Ectodermal cell (in vitro differentiated cells): Measurements from ENCODE around the gene RAB6C.
"Not testable (repeated sequence)": the region's sequence is repeated elsewhere in the genome, so short reads cannot be mapped to it uniquely, and the experiment has no call there.

Experiments used
- H3K27ac ChIP-seq: 2 replicates; pipeline ENCODE4 v1.7.0; 2013; ENCODE audit warnings: mild to moderate bottlenecking, low read depth, low read length; ENCODE audit not compliant: insufficient read depth, poor library complexity, severe bottlenecking
- H3K27me3 ChIP-seq: 2 replicates; pipeline ENCODE4 v1.7.0; 2013; ENCODE audit warnings: mild to moderate bottlenecking, low read length; ENCODE audit not compliant: insufficient read depth, control insufficient read depth, poor library complexity, severe bottlenecking
- H3K36me3 ChIP-seq: one replicate; pipeline ENCODE4 v1.7.0; 2013; ENCODE audit warnings: low read length; ENCODE audit not compliant: control insufficient read depth, insufficient read depth
- H3K4me1 ChIP-seq: one replicate; pipeline ENCODE4 v1.7.0; 2013; ENCODE audit warnings: low read length; ENCODE audit not compliant: control insufficient read depth, insufficient read depth
- H3K4me3 ChIP-seq: 2 replicates; pipeline ENCODE4 v1.7.0; 2013; ENCODE audit warnings: low read depth, low read length, control low read depth; ENCODE audit not compliant: insufficient read depth
- H3K9me3 ChIP-seq: 2 replicates; pipeline ENCODE4 v1.7.0; 2013; ENCODE audit warnings: mild to moderate bottlenecking, low read length, moderate library complexity; ENCODE audit not compliant: control insufficient read depth
- WGBS, 2 experiments: methylation state at CpG; one replicate each; pipeline ENCODE4 v1.1.7; 2013; ENCODE audit warnings: missing lambda C conversion rate in 2 of 2; 5-methylcytosine and 5-hydroxymethylcytosine counted together

The RAB6C gene

DNA sequence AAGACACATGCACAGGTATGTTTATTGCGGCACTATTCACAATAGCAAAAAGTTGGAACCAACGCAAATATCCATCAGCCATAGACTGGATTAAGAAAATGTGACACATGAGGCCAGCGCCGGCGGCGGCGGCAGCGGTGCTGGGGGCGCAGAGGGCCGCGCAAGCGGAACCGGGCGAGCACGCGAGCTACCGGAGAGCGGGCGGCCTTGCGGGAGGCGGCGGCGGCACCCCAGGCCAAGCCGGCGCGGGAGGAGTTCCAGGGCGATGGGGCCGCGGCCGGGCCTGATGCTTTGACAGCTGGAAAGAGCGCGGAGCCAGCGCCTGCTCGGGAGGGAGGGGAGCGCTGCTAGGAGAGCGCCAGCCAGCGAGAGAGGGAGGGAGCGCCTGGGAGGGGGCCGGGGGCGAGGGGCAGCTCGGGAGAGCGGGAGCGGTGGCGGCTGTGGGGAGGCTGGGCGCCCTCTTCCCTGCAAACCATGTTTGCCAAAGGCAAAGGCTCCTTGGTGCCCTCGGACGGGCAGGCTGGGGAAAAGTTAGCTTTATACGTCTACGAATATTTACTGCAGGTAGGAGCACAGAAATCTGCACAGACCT lies 13.0 kb downstream of the RAB6C start:
- not testable (repeated sequence) for H3K27ac ChIP-seq, H3K4me1 ChIP-seq, H3K9me3 ChIP-seq, H3K36me3 ChIP-seq
- WGBS, 2 experiments, result 3% methylated on average over 29 to 41 of the region's 49 CpGs
- H3K27me3 ChIP-seq, result peaks cover 37% of the 10 kb centered on the region
- H3K4me3 ChIP-seq, result peak overlapping the region; percentile 13

DNA sequence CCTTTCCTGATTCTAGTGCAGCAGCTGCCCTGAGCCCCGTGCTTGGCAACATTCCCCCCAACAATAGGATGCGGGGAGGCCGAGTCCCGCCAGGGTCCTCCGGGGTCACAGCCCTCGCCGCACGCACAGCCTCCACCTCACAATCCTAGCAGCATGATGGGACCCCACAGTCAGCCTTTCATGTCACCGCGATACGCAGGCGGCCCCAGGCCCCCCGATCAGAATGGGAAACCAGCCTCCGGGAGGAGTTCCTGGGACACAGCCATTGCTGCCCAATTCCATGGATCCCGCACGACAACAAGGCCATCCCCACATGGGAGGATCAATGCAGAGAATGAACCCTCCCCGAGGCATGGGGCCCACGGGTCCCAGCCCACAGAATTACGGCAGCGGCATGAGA lies 13.7 kb downstream of the RAB6C start:
- peaks cover 37% of the 10 kb centered on the region for H3K27me3 ChIP-seq
- not testable (repeated sequence) for H3K27ac ChIP-seq, H3K36me3 ChIP-seq, H3K9me3 ChIP-seq, H3K4me3 ChIP-seq, H3K4me1 ChIP-seq
- 71 to 74% methylated on average over 20 of the region's 20 CpGs for WGBS, 2 experiments

DNA sequence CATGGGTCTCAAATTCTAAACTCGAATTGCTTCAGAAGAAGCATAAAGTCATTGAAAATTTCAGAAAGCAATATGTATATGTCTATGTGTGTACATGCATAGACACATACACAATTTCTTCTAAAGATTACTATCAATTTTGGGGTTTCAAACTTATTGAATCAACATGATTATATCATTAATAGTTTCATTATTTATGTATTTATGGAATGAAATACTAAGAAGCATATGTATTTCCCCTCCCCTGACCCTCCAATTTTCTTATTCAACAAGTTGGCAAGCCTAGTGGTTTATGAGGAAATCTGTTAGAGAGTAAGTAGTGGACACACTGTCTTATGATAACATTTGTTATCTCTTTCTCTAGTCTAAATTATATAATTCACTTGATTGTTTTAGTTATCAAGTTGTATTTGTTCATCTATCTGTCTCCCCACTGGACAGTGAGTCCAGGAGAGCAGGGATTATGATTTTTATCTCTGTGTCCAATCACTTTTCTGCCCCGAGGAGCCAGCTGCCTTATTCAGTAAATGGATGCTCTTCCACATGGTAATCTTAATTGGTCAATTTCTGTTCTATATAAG lies 17.3 kb downstream of the RAB6C start:
- not testable (repeated sequence) for H3K4me3 ChIP-seq, H3K9me3 ChIP-seq, H3K36me3 ChIP-seq, H3K27ac ChIP-seq, H3K4me1 ChIP-seq
- H3K27me3 ChIP-seq, result peaks cover 14% of the 10 kb centered on the region
- 88 to 90% methylated on average over 2 of the region's 2 CpGs for WGBS, 2 experiments

DNA sequence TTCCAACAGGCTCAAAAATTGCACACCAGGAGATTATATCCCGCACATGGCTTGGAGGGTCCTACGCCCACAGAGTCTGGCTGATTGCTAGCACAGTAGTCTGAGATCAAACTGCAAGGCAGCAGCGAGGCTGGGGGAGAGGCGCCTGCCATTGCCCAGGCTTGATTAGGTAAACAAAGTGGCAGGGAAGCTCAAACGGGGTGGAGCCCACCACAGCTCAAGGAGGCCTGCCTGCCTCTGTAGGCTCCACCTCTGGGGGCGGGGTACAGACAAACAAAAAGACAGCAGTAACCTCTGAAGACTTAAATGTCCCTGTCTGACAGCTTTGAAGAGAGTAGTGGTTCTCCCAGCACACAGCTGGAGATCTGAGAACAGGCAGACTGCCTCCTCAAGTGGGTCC lies 19.3 kb downstream of the RAB6C start:
- not testable (repeated sequence) for H3K27me3 ChIP-seq, H3K36me3 ChIP-seq, H3K4me1 ChIP-seq, H3K27ac ChIP-seq, H3K4me3 ChIP-seq, H3K9me3 ChIP-seq
- 81 to 89% methylated on average over 6 of the region's 6 CpGs for WGBS, 2 experiments

DNA sequence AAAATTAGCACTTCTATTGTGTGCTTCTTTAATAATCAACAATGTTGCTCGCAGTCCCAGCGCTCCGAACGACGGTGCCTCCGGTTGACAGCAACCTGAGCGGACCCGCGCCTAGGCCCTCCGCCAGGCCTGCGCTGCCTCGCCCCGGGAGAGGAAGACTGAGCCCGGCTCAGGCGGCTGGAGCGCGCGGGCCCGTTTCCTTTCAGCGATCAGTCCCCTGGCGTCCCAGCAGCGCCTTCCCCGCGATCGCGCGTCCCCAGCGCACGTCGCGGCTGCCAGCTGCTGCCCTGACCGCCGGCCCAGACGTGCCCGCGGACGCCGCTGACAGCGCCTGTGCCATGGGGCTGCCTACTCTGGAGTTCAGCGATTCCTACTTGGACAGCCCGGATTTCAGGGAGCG lies 26.4 kb downstream of the RAB6C start:
- H3K4me1 ChIP-seq, H3K36me3 ChIP-seq, H3K27ac ChIP-seq, H3K4me3 ChIP-seq, H3K9me3 ChIP-seq: not testable (repeated sequence)
- 5% methylated on average over 31 to 34 of the region's 42 CpGs for WGBS, 2 experiments
- H3K27me3 ChIP-seq, result peaks cover 40% of the 10 kb centered on the region

DNA sequence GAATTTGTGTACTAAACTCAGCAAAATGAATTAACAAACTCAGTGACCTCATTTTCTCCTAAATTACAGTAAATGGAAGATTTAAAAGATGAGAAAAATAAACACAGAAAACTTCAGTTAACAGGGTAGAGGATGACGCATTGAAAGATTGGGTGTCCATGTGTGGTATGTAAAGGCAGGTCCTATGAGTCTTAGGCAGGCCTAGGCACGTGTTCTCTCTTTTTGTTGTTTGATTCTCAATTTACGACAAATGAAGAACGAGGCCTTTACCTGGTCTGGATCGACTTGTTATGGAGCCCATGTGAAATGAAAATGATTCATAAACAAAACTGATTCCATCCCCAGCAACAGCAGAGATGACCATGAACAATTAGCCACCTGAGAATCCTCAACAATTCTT lies 37.2 kb downstream of the RAB6C start:
- not testable (repeated sequence) for H3K27me3 ChIP-seq, H3K4me1 ChIP-seq, H3K27ac ChIP-seq, H3K9me3 ChIP-seq, H3K4me3 ChIP-seq, H3K36me3 ChIP-seq
- WGBS, 2 experiments, result 85 to 94% methylated on average over 3 to 5 of the region's 5 CpGs

DNA sequence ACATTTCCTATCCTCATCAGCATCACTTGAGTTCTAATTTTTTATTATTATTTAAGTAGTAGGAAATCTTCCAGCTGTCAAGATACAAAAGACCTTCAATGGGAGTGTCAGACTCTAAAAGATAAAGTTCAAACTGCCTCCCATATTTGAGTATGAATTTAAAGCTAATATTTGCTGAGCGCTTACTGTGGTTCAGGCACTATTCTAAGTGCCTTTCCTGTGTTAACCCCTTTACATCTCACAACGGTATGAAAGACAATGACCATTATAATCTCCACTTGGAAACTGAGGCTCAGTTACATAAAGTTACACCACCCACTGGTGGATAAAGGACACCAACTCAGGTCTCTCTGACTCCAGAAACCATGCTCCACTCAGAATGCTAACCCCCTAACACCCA lies 39.9 kb downstream of the RAB6C start:
- no peaks in the 10 kb centered on the region for H3K4me1 ChIP-seq
- no peaks in the 10 kb centered on the region for H3K27me3 ChIP-seq
- H3K4me3 ChIP-seq, result no peak overlapping the region
- H3K9me3 ChIP-seq, result no peaks in the 10 kb centered on the region
- H3K36me3 ChIP-seq, result no peaks in the 10 kb centered on the region
- no peak overlapping the region for H3K27ac ChIP-seq
- 84 to 88% methylated on average over 2 of the region's 2 CpGs for WGBS, 2 experiments

DNA sequence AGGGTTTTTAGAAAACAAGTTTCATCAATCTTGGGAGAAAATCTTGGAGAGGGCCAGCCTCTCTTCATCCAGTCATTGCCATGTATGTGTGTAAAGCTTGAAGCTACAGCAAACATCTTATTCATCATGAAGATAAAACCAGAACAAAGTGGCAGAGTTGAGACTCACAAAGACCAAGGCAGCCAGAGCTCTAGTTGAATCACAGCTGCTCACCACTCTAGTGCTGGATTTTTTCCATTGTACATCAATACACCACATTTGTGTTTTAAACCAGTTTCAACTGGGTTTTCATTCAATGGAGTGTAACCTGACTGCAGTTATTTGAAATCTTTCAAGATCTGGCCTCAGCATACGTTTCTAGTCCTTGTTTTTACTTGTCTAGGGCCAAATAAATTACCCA lies 40.6 kb downstream of the RAB6C start:
- not testable (repeated sequence) for H3K4me3 ChIP-seq, H3K27ac ChIP-seq, H3K9me3 ChIP-seq, H3K27me3 ChIP-seq, H3K4me1 ChIP-seq, H3K36me3 ChIP-seq
- WGBS, 2 experiments, result 67 to 75% methylated on average over 1 of the region's 1 CpG

DNA sequence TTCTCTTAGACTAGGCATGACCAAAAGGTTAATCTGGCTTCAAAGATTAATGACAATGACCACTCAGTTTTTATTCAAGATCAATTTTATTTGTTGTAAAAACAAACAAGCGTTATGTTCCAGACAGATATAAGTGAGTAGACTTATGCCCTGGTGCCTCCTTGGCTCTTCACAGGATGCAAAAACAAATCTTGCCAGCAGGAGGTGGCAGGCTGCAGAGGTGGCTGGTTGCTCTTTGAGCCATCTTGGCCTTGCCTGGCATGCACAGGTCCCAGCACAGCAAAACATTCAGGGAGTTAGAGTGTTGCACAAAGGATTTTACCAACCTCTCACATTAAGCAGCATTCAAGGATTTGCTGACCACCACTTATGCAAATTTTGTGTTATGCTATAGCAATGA lies 46.5 kb downstream of the RAB6C start:
- H3K4me1 ChIP-seq, H3K9me3 ChIP-seq, H3K27me3 ChIP-seq, H3K36me3 ChIP-seq, H3K27ac ChIP-seq, H3K4me3 ChIP-seq: not testable (repeated sequence)
- WGBS, 2 experiments, result 91 to 100% methylated on average over 1 of the region's 1 CpG
